IgD-negative memory B cell (primary cell): Measurements from ENCODE around the gene RAB11B. TPM values are rescaled to one million over a fixed set of nuclear protein-coding genes. Genes with fewer than 3 reads are reported as not detected.
"Not testable (repeated sequence)": the region's sequence is repeated elsewhere in the genome, so short reads cannot be mapped to it uniquely, and the experiment has no call there.

ENCODE experiments used
- H3K27ac Mint-ChIP-seq, 3 donors: one replicate each; pipeline ENCODE4 v1.8.0; 2020 to 2022; ENCODE audit warnings: mild to moderate bottlenecking in 3 of 3, mixed read lengths in 3 of 3, moderate library complexity in 1 of 3
- H3K27me3 Mint-ChIP-seq: one replicate; pipeline ENCODE4 v1.8.0; 2021; ENCODE audit warnings: mixed read lengths
- H3K36me3 Mint-ChIP-seq: one replicate; pipeline ENCODE4 v1.8.0; 2020; ENCODE audit warnings: mild to moderate bottlenecking, mixed read lengths
- H3K4me1 Mint-ChIP-seq, 3 donors: one replicate each; pipeline ENCODE4 v1.8.0; 2020 to 2022; ENCODE audit warnings: mixed read lengths in 3 of 3, mild to moderate bottlenecking in 1 of 3
- H3K4me3 Mint-ChIP-seq, 4 donors: one replicate each; pipeline ENCODE4 v1.8.0; 2020 to 2022; ENCODE audit warnings: mild to moderate bottlenecking in 4 of 4, mixed read lengths in 4 of 4, moderate library complexity in 3 of 4
- H3K9me3 Mint-ChIP-seq, 3 donors: one replicate each; pipeline ENCODE4 v1.8.0; 2020 to 2021; ENCODE audit warnings: mixed read lengths in 3 of 3, mild to moderate bottlenecking in 1 of 3
- polyA plus RNA-seq: library from polyadenylated mRNA; unstranded; fragments of 300-500 nt; fragmentation: Illumina TruSeq; gene quantifications from one replicate; pipeline ENCODE4 v1.2.3, GENCODE V29; 2021

The RAB11B gene
- polyA plus RNA-seq, 1 donor from 2014 or later, result 96.8 TPM

GRCh38 chr19:8423817-8424223 is 33.7 kb downstream of the RAB11B start:
- no peaks in the 10 kb centered on the region for H3K4me1 Mint-ChIP-seq
- H3K36me3 Mint-ChIP-seq, result peaks cover 4% of the 10 kb centered on the region
- no peaks in the 10 kb centered on the region for H3K9me3 Mint-ChIP-seq
- H3K27ac Mint-ChIP-seq, result no peak overlapping the region
- H3K4me3 Mint-ChIP-seq, result no peak overlapping the region
- H3K27me3 Mint-ChIP-seq, result no peaks in the 10 kb centered on the region

- H3K9me3 Mint-ChIP-seq, H3K4me3 Mint-ChIP-seq, H3K4me1 Mint-ChIP-seq, H3K36me3 Mint-ChIP-seq, H3K27ac Mint-ChIP-seq, H3K27me3 Mint-ChIP-seq: not testable (repeated sequence)
Measured at GRCh38 chr19:8425331-8425730, 35.2 kb downstream of the RAB11B start.

- Mint-ChIP-seq H3K4me1 (no peaks in the 10 kb centered on the region), H3K9me3 (no peaks in the 10 kb centered on the region), H3K4me3 (peak overlapping the region in 1 of 4 donors; percentile 71), H3K27ac (no peak overlapping the region), H3K27me3 (no peaks in the 10 kb centered on the region), H3K36me3 (peaks cover 6% of the 10 kb centered on the region)
Measured at GRCh38 chr19:8426283-8426682, 36.1 kb downstream of the RAB11B start.

- H3K36me3 Mint-ChIP-seq, result peaks cover 4% of the 10 kb centered on the region
- H3K27me3 Mint-ChIP-seq, result no peaks in the 10 kb centered on the region
- no peak overlapping the region for H3K4me3 Mint-ChIP-seq
Measured at GRCh38 chr19:8429044-8429443, 38.9 kb downstream of the RAB11B start.

GRCh38 chr19:8429826-8430225 is 39.7 kb downstream of the RAB11B start:
- no peaks in the 10 kb centered on the region for H3K9me3 Mint-ChIP-seq
- no peaks in the 10 kb centered on the region for H3K27me3 Mint-ChIP-seq
- H3K4me3 Mint-ChIP-seq, result no peak overlapping the region
- H3K36me3 Mint-ChIP-seq, result peaks cover 4% of the 10 kb centered on the region
- H3K27ac Mint-ChIP-seq, result no peak overlapping the region
- H3K4me1 Mint-ChIP-seq, result no peaks in the 10 kb centered on the region

More at GRCh38 chr19:8429044-8429443, 38.9 kb downstream of the RAB11B start:
- Mint-ChIP-seq H3K27ac (no peak overlapping the region), H3K4me1 (no peaks in the 10 kb centered on the region), H3K9me3 (no peaks in the 10 kb centered on the region)

- peaks cover 6% of the 10 kb centered on the region for H3K36me3 Mint-ChIP-seq
- H3K9me3 Mint-ChIP-seq, result no peaks in the 10 kb centered on the region
- no peaks in the 10 kb centered on the region for H3K4me1 Mint-ChIP-seq
- peak overlapping the region in 1 of 3 donors; percentile 27 for H3K27ac Mint-ChIP-seq
- H3K27me3 Mint-ChIP-seq, result no peaks in the 10 kb centered on the region
- no peak overlapping the region for H3K4me3 Mint-ChIP-seq
Measured at GRCh38 chr19:8430650-8431049, 40.5 kb downstream of the RAB11B start.

- Mint-ChIP-seq H3K27me3 (no peaks in the 10 kb centered on the region), H3K9me3 (no peaks in the 10 kb centered on the region)
Measured at GRCh38 chr19:8438236-8438635, 48.1 kb downstream of the RAB11B start.

GRCh38 chr19:8441725-8442544 is 51.8 kb downstream of the RAB11B start:
- peak overlapping the region in 3 of 4 donors; percentile 19 to 72 (median 55) for H3K4me3 Mint-ChIP-seq

More at GRCh38 chr19:8438236-8438635, 48.1 kb downstream of the RAB11B start:
- Mint-ChIP-seq H3K36me3 (peaks cover 2% of the 10 kb centered on the region), H3K4me1 (peaks cover 0 to 2% (median 1%) of the 10 kb centered on the region in 3 donors), H3K27ac (no peak overlapping the region), H3K4me3 (peak overlapping the region in 1 of 4 donors; percentile 28)

GRCh38 chr19:8444140-8444676 is 54.0 kb downstream of the RAB11B start:
- H3K27ac Mint-ChIP-seq, result peak overlapping the region; percentile 91 to 99 (median 98)
- H3K27me3 Mint-ChIP-seq, H3K36me3 Mint-ChIP-seq, H3K9me3 Mint-ChIP-seq: not testable (repeated sequence)
- peaks cover 28 to 35% (median 29%) of the 10 kb centered on the region in 3 donors for H3K4me1 Mint-ChIP-seq
- peak overlapping the region; percentile 94 to 100 (median 99) for H3K4me3 Mint-ChIP-seq

More at GRCh38 chr19:8441725-8442544, 51.8 kb downstream of the RAB11B start:
- Mint-ChIP-seq H3K36me3 (no peaks in the 10 kb centered on the region), H3K4me1 (peaks cover 12 to 19% (median 14%) of the 10 kb centered on the region in 3 donors), H3K27ac (peak overlapping the region in 2 of 3 donors; percentile 80 to 84), H3K9me3 (no peaks in the 10 kb centered on the region), H3K27me3 (peaks cover 1% of the 10 kb centered on the region)

GRCh38 chr19:8444677-8445487 is 54.7 kb downstream of the RAB11B start, which contains the start of gene HNRNPM:
TSS of gene HNRNPM (plus strand) at chr19:8444975. CDS start at chr19:8444999, 24 bp downstream.
- H3K9me3 Mint-ChIP-seq, result no peaks in the 10 kb centered on the region
- peaks cover 4% of the 10 kb centered on the region for H3K36me3 Mint-ChIP-seq
- H3K4me1 Mint-ChIP-seq, result peaks cover 28 to 38% (median 33%) of the 10 kb centered on the region in 3 donors
- peaks cover 3% of the 10 kb centered on the region for H3K27me3 Mint-ChIP-seq
- H3K4me3 Mint-ChIP-seq, result peak within 1 kb of the TSS; percentile 94 to 100 (median 99)
- peak within 1 kb of the TSS; percentile 91 to 99 (median 98) for H3K27ac Mint-ChIP-seq

GRCh38 chr19:8445488-8446001 is 55.4 kb downstream of the RAB11B start:
- Mint-ChIP-seq H3K27me3 (peaks cover 3% of the 10 kb centered on the region), H3K9me3 (no peaks in the 10 kb centered on the region), H3K4me3 (peak overlapping the region; percentile 94 to 99 (median 96)), H3K27ac (peak overlapping the region; percentile 89 to 92 (median 92)), H3K4me1 (peaks cover 29 to 41% (median 37%) of the 10 kb centered on the region in 3 donors), H3K36me3 (peaks cover 4% of the 10 kb centered on the region)

- Mint-ChIP-seq H3K4me3 (peak overlapping the region; percentile 94 to 99 (median 96)), H3K36me3 (peaks cover 4% of the 10 kb centered on the region), H3K4me1 (peaks cover 32 to 42% (median 39%) of the 10 kb centered on the region in 3 donors), H3K27ac (peak overlapping the region; percentile 89 to 92 (median 92)), H3K9me3 (no peaks in the 10 kb centered on the region), H3K27me3 (peaks cover 3% of the 10 kb centered on the region)
Measured at GRCh38 chr19:8446061-8446709, 56.0 kb downstream of the RAB11B start.

GRCh38 chr19:8449830-8450229 is 59.7 kb downstream of the RAB11B start:
- Mint-ChIP-seq H3K27me3 (peaks cover 1% of the 10 kb centered on the region), H3K27ac (peak overlapping the region in 2 of 3 donors; percentile 46 to 77), H3K4me3 (peak overlapping the region in 3 of 4 donors; percentile 43 to 72 (median 69)), H3K9me3 (no peaks in the 10 kb centered on the region), H3K4me1 (peaks cover 52 to 66% (median 62%) of the 10 kb centered on the region in 3 donors), H3K36me3 (peaks cover 4% of the 10 kb centered on the region)

- Mint-ChIP-seq H3K4me1 (peaks cover 54 to 69% (median 68%) of the 10 kb centered on the region in 3 donors), H3K27ac (peak overlapping the region in 2 of 3 donors; percentile 9 to 56), H3K9me3 (no peaks in the 10 kb centered on the region), H3K27me3 (peaks cover 1% of the 10 kb centered on the region), H3K4me3 (peak overlapping the region in 2 of 4 donors; percentile 45 to 75), H3K36me3 (peaks cover 8% of the 10 kb centered on the region)
Measured at GRCh38 chr19:8451377-8451776, 61.2 kb downstream of the RAB11B start.
